H1 (cell line): Measurements from ENCODE around the gene LRTM2. TPM values are rescaled to one million over a fixed set of nuclear protein-coding genes. Genes with fewer than 3 reads are reported as not detected.

Experiments
- CTCF ChIA-PET: fragments of 300-600 bp; sonication (Branson Sonifier 250); formaldehyde crosslinking; loops from one replicate; lab custom pipeline; 2021; ENCODE audit not compliant: partially characterized antibody; lab: Charles Lee
- POLR2A ChIA-PET: fragments of 300-600 bp; sonication (Branson Sonifier 250); formaldehyde crosslinking; loops from one replicate; lab custom pipeline; 2021; ENCODE audit warnings: inconsistent platforms; ENCODE audit not compliant: partially characterized antibody; lab: Charles Lee
- DNase-seq, 2 experiments: peaks; one replicate each; pipeline versions ENCODE4 v3.0.0 to v3.0.0-alpha.2; 2010 to 2022; ENCODE audit warnings: low spot score in 2 of 2, low read depth in 1 of 2, mixed read lengths in 1 of 2
- FAIRE-seq: peaks from 2 replicates; lab custom pipeline; 2011; peaks lifted over from hg19 to GRCh38; lab: Jason Lieb, UNC
- H2AFZ ChIP-seq: 2 replicates; pipeline ENCODE4 v1.8.1; 2012; ENCODE audit warnings: low read length, inconsistent platforms
- H2AK5ac ChIP-seq: 2 replicates; pipeline ENCODE4 v1.6.1; 2013; ENCODE audit warnings: low read depth, low read length
- H2BK120ac ChIP-seq: replicated peaks from 2 replicates; pipeline ENCODE3; 2013; ENCODE audit warnings: low read depth, low read length, inconsistent platforms
- H2BK12ac ChIP-seq: 2 replicates; pipeline ENCODE4 v1.6.1; 2013; ENCODE audit warnings: low read depth, low read length
- H2BK15ac ChIP-seq: 2 replicates; pipeline ENCODE4 v1.6.1; 2013; ENCODE audit warnings: low read length
- H2BK20ac ChIP-seq: 2 replicates; pipeline ENCODE4 v1.6.1; 2013; ENCODE audit warnings: low read length
- H2BK5ac ChIP-seq: 2 replicates; pipeline ENCODE4 v1.6.1; 2013; ENCODE audit warnings: low read depth, low read length
- H3K14ac ChIP-seq: 2 replicates; pipeline ENCODE4 v1.6.1; 2013; ENCODE audit warnings: inconsistent platforms; ENCODE audit not compliant: insufficient read length
- H3K18ac ChIP-seq: 2 replicates; pipeline ENCODE4 v1.6.1; 2013; ENCODE audit warnings: low read length; ENCODE audit errors: extremely low read depth
- H3K23ac ChIP-seq: 2 replicates; pipeline ENCODE4 v1.6.1; 2013; ENCODE audit warnings: inconsistent platforms; ENCODE audit not compliant: insufficient read length
- H3K23me2 ChIP-seq: 2 replicates; pipeline ENCODE4 v1.6.1; 2013; ENCODE audit warnings: low read depth, low read length
- H3K27ac ChIP-seq: 2 replicates; pipeline ENCODE4 v1.6.1; 2011; ENCODE audit warnings: low read depth, low read length, inconsistent platforms
- H3K27me3 ChIP-seq, 4 experiments: replicated peaks in 1 of 4; 1 replicate in 1 of 4; 2 replicates in 3 of 4; pipeline versions ENCODE4 v1.6.1 to v1.8.1; 2011 to 2013; ENCODE audit warnings: low read length in 3 of 4, mild to moderate bottlenecking in 3 of 4, inconsistent platforms in 2 of 4, mixed read lengths in 2 of 4, moderate library complexity in 1 of 4; ENCODE audit not compliant: control insufficient read depth in 3 of 4, insufficient read depth in 3 of 4; ENCODE audit errors: extremely low read depth in 1 of 4
- H3K36me3 ChIP-seq, 4 experiments: 2 replicates each; pipeline versions ENCODE4 v1.6.1 to v1.8.1; 2011 to 2013; ENCODE audit warnings: mild to moderate bottlenecking in 4 of 4, low read length in 3 of 4, moderate library complexity in 2 of 4, control low read depth in 1 of 4, inconsistent platforms in 1 of 4; ENCODE audit not compliant: insufficient read depth in 4 of 4, control insufficient read depth in 2 of 4
- H3K4ac ChIP-seq: replicated peaks from 2 replicates; pipeline ENCODE3; 2013; ENCODE audit warnings: low read length, low read depth, mixed read lengths, inconsistent platforms; ENCODE audit not compliant: insufficient read length
- H3K4me1 ChIP-seq, 4 experiments: replicated peaks in 1 of 4; 1 replicate in 1 of 4; 2 replicates in 3 of 4; pipeline versions ENCODE4 v1.6.1 to v1.8.1; 2011 to 2013; ENCODE audit warnings: low read length in 3 of 4, inconsistent platforms in 2 of 4, mixed read lengths in 1 of 4; ENCODE audit not compliant: insufficient read depth in 4 of 4, control insufficient read depth in 3 of 4
- H3K4me2 ChIP-seq, 2 experiments: 2 replicates each; pipeline versions ENCODE4 v1.6.1 to v1.8.1; 2011 to 2013; ENCODE audit warnings: low read depth in 2 of 2, low read length in 2 of 2, control low read depth in 1 of 2, inconsistent platforms in 1 of 2, mild to moderate bottlenecking in 1 of 2; ENCODE audit not compliant: insufficient read depth in 1 of 2
- H3K4me3 ChIP-seq, 4 experiments: fragments of 200-600, 300-600 bp in 1 of 4; sonication (generic), shearing (Covaris generic), sonication (Bioruptor Twin) in 1 of 4; 2 replicates each; pipeline versions ENCODE4 v1.5.1 to v1.8.1; 2011 to 2016; ENCODE audit warnings: low read length in 4 of 4, low read depth in 3 of 4, control low read depth in 2 of 4, inconsistent platforms in 2 of 4, mild to moderate bottlenecking in 2 of 4, mixed read lengths in 1 of 4, moderate library complexity in 1 of 4; ENCODE audit not compliant: insufficient read depth in 2 of 4; ENCODE audit errors: extremely low read depth in 1 of 4
- H3K56ac ChIP-seq: replicated peaks from 2 replicates; pipeline ENCODE3; 2013; ENCODE audit warnings: low read depth, mild to moderate bottlenecking, mixed read lengths, low read length, inconsistent platforms; ENCODE audit not compliant: insufficient read length
- H3K79me1 ChIP-seq: 2 replicates; pipeline ENCODE4 v1.6.1; 2013; ENCODE audit warnings: low read depth, low read length, control low read depth
- H3K79me2 ChIP-seq, 2 experiments: 2 replicates each; pipeline versions ENCODE4 v1.6.1 to v1.8.1; 2012 to 2013; ENCODE audit warnings: low read length in 2 of 2, mild to moderate bottlenecking in 2 of 2, inconsistent platforms in 1 of 2; ENCODE audit not compliant: insufficient read depth in 2 of 2, control insufficient read depth in 1 of 2
- H3K9ac ChIP-seq, 4 experiments: replicated peaks in 1 of 4; 1 replicate in 1 of 4; 2 replicates in 3 of 4; pipeline versions ENCODE4 v1.6.1 to v1.8.1; 2011 to 2013; ENCODE audit warnings: low read depth in 3 of 4, low read length in 3 of 4, control low read depth in 2 of 4, mild to moderate bottlenecking in 2 of 4, moderate library complexity in 2 of 4, inconsistent platforms in 1 of 4; ENCODE audit errors: extremely low read depth in 1 of 4
- H3K9me3 ChIP-seq, 2 experiments: 2 replicates each; pipeline versions ENCODE4 v1.6.1 to v1.8.1; 2012 to 2013; ENCODE audit warnings: mild to moderate bottlenecking in 2 of 2, moderate library complexity in 2 of 2, control low read depth in 1 of 2, inconsistent platforms in 1 of 2, low read depth in 1 of 2, low read length in 1 of 2, mixed read lengths in 1 of 2; ENCODE audit not compliant: insufficient read depth in 2 of 2
- H4K20me1 ChIP-seq, 2 experiments: replicated peaks in 1 of 2; 2 replicates each; pipeline versions ENCODE3 to v1.8.1; 2011 to 2013; ENCODE audit warnings: inconsistent platforms in 2 of 2, low read length in 2 of 2, mild to moderate bottlenecking in 1 of 2; ENCODE audit not compliant: insufficient read depth in 2 of 2, control insufficient read depth in 1 of 2
- H4K5ac ChIP-seq: 2 replicates; pipeline ENCODE4 v1.6.1; 2013; ENCODE audit warnings: low read length, low read depth, mixed read lengths, inconsistent platforms; ENCODE audit not compliant: insufficient read length
- H4K8ac ChIP-seq: 2 replicates; pipeline ENCODE4 v1.8.0; 2013; ENCODE audit warnings: mild to moderate bottlenecking, moderate library complexity, low read length, inconsistent platforms; ENCODE audit not compliant: insufficient read depth; ENCODE audit errors: extremely low read depth
- H4K91ac ChIP-seq: replicated peaks from 2 replicates; pipeline ENCODE3; 2013; ENCODE audit warnings: low read length, mixed read lengths, inconsistent platforms; ENCODE audit not compliant: insufficient read length
- BRCA1 ChIP-seq: IDR thresholded peaks from 2 replicates; pipeline ENCODE4 v1.6.1; 2012; ENCODE audit warnings: low read depth, low read length, improper control_type of control experiment
- CREB1 ChIP-seq: IDR thresholded peaks from 2 replicates; pipeline ENCODE4 v1.6.1; 2012; ENCODE audit warnings: inconsistent platforms
- E2F6 ChIP-seq: IDR thresholded peaks from 2 replicates; pipeline ENCODE4 v1.6.1; 2012; ENCODE audit warnings: inconsistent platforms
- EZH2 ChIP-seq: fragments of 200-600 bp; sonication (generic); IDR thresholded peaks from 2 replicates; pipeline ENCODE4 v1.7.1; 2012; ENCODE audit warnings: low read depth, mild to moderate bottlenecking, moderate library complexity, low read length, inconsistent platforms; ENCODE audit not compliant: severe bottlenecking
- GABPA ChIP-seq: IDR thresholded peaks from 2 replicates; pipeline ENCODE4 v1.6.1; 2011; ENCODE audit warnings: mild to moderate bottlenecking, low read length, moderate library complexity, borderline replicate concordance; ENCODE audit not compliant: insufficient read depth
- HDAC6 ChIP-seq: IDR thresholded peaks from one replicate; pipeline ENCODE4 v1.7.1; 2012; ENCODE audit warnings: low read depth, mild to moderate bottlenecking, inconsistent platforms, low read length, moderate library complexity
- KDM1A ChIP-seq: fragments of 200-600, 300-600 bp; sonication (generic); IDR thresholded peaks from 2 replicates; pipeline ENCODE4 v1.7.1; 2016; ENCODE audit warnings: mild to moderate bottlenecking, low read length, borderline replicate concordance
- PHF8 ChIP-seq: fragments of 200-600 bp; sonication (generic); conservative IDR thresholded peaks from 2 replicates; pipeline ENCODE4 v1.7.1; 2012; ENCODE audit warnings: low read depth, mild to moderate bottlenecking, inconsistent platforms, low read length, moderate library complexity
- POLR2AphosphoS5 ChIP-seq: IDR thresholded peaks from 2 replicates; pipeline ENCODE4 v1.6.1; 2011; ENCODE audit warnings: low read depth, low read length
- SP2 ChIP-seq: IDR thresholded peaks from 2 replicates; pipeline ENCODE4 v1.6.1; 2012; ENCODE audit warnings: mild to moderate bottlenecking, low read length, inconsistent platforms
- TAF7 ChIP-seq: optimal IDR thresholded peaks from 2 replicates; pipeline ENCODE3; 2011; ENCODE audit warnings: low read depth, mild to moderate bottlenecking, inconsistent platforms, low read length, moderate library complexity, borderline replicate concordance
- USF2 ChIP-seq: IDR thresholded peaks from 2 replicates; pipeline ENCODE4 v1.6.1; 2011; ENCODE audit warnings: low read length, improper control_type of control experiment
- WGBS, 2 experiments: shearing (Covaris generic) in 1 of 2; methylation state at CpG; one replicate each; pipeline versions ENCODE4 v1.1.6 to v1.1.7; 2013 to 2015; ENCODE audit warnings: low lambda C conversion rate in 2 of 2, mixed read lengths in 2 of 2, inconsistent platforms in 1 of 2, low coverage in 1 of 2, missing lambda C conversion rate in 1 of 2; ENCODE audit not compliant: insufficient replicate concordance in 2 of 2, insufficient coverage in 1 of 2, insufficient read length in 1 of 2; ENCODE audit errors: extremely low coverage in 1 of 2, missing lambda C conversion rate in 1 of 2; 5-methylcytosine and 5-hydroxymethylcytosine counted together
- polyA plus RNA-seq, 7 experiments: library from polyadenylated mRNA; depleted of rRNA in 3 of 7; stranded (reverse) in 5 of 7; unstranded in 2 of 7; fragments of >200 nt in 5 of 7; fragments of 200-250 nt in 2 of 7; gene quantifications; 1 replicate in 5 of 7; 2 replicates in 1 of 7; 4 replicates in 1 of 7; pipeline versions ENCODE4 v1.2.1 to v1.2.3, GENCODE V29; 2011 to 2013; ENCODE audit warnings: missing spikeins in 2 of 7, mixed read lengths in 2 of 7
- total RNA-seq: library from RNA; stranded (reverse); fragmentation: NEBNext Ultra II Directional; extraction: Animal tissue kit (Norgen Biotek cat#: 25700); gene quantifications from 2 replicates; pipeline ENCODE4 v1.2.1, GENCODE V29; 2021

The LRTM2 gene
- total and polyA plus RNA-seq, 2 of the 8 experiments (the other 6 are each of a cell fraction or from before 2014, with no cell fraction given): 0.06 TPM; not detected in 1

GRCh38 chr12:1848745-1849144, 28.4 kb downstream of the LRTM2 start:
- Histone ChIP-seq H3K9ac (no peak overlapping the region), H3K4me3 (no peak overlapping the region), H4K91ac (no peak overlapping the region), H3K36me3 (no peaks in the 10 kb centered on the region), H4K20me1 (no peaks in the 10 kb centered on the region), H3K27me3 (no peaks in the 10 kb centered on the region), H3K4me2 (no peak overlapping the region), H2BK15ac (no peak overlapping the region), H3K79me2 (no peaks in the 10 kb centered on the region), H3K4me1 (peaks cover 0 to 13% (median 4%) of the 10 kb centered on the region in 4 experiments; a peak in 5 of 7 replicates), H3K23ac (no peak overlapping the region), H3K56ac (no peak overlapping the region), H2BK20ac (no peak overlapping the region), H3K79me1 (no peaks in the 10 kb centered on the region), H2BK12ac (no peak overlapping the region), H4K8ac (no peak overlapping the region), H3K18ac (no peak overlapping the region), H2BK5ac (no peak overlapping the region), H2AK5ac (no peak overlapping the region), H2BK120ac (no peak overlapping the region), H3K27ac (no peak overlapping the region), H3K14ac (no peak overlapping the region), H3K23me2 (no peaks in the 10 kb centered on the region), H3K4ac (no peak overlapping the region), H3K9me3 (peaks cover 4% of the 10 kb centered on the region in 2 experiments; a peak in 3 of 4 replicates), H4K5ac (no peak overlapping the region), H2AFZ (no peak overlapping the region)
- ChIA-PET POLR2A (no interaction called here), CTCF (no interaction called here)
- no peak for TF ChIP-seq EZH2
- no peak for TF ChIP-seq CREB1
- TF ChIP-seq E2F6: no peak
- no peak for TF ChIP-seq POLR2AphosphoS5
- no peak for TF ChIP-seq USF2
- no peak for TF ChIP-seq BRCA1
- TF ChIP-seq PHF8: no peak
- no peak for TF ChIP-seq KDM1A
- no peak for TF ChIP-seq GABPA
- no peak for TF ChIP-seq TAF7
- TF ChIP-seq HDAC6: no peak
- no peak for TF ChIP-seq SP2
- WGBS, 2 experiments: 85% methylated on average over 5 of the region's 6 CpGs; no CpG with 5 or more reads in 1 of the 2 experiments
- FAIRE-seq: no peak
- no peak for DNase-seq
